CD14-positive monocyte (primary cell): ENCODE measurements around the gene SMARCB1. TPM values are rescaled to one million over a fixed set of nuclear protein-coding genes. Genes with fewer than 3 reads are reported as not detected.

Experiments used
- DNase-seq, 3 donors: peaks; one replicate each; pipeline ENCODE4 v3.0.0-alpha.2; 2011 to 2022
- H2AFZ ChIP-seq: 2 replicates; pipeline ENCODE4 v1.6.0; 2012; ENCODE audit warnings: mild to moderate bottlenecking, low read depth, low read length, inconsistent platforms; ENCODE audit not compliant: insufficient read depth, poor library complexity, severe bottlenecking
- H3K27ac ChIP-seq, 2 donors: 1 replicate in 1 of 2; 2 replicates in 1 of 2; pipeline ENCODE4 v1.5.1; 2012 to 2013; ENCODE audit warnings: low read length in 2 of 2, control low read depth in 1 of 2, inconsistent platforms in 1 of 2, low read depth in 1 of 2, mild to moderate bottlenecking in 1 of 2
- H3K27me3 ChIP-seq, 2 donors: one replicate each; pipeline versions ENCODE4 v1.6.0 to v1.6.1; 2011 to 2013; ENCODE audit warnings: low read length in 2 of 2; ENCODE audit not compliant: control insufficient read depth in 2 of 2, insufficient read depth in 2 of 2
- H3K36me3 ChIP-seq, 2 donors: replicated peaks in 1 of 2; 1 replicate in 1 of 2; 2 replicates in 1 of 2; pipeline versions ENCODE4 v1.5.1 to v1.6.1; 2012 to 2013; ENCODE audit warnings: low read length in 2 of 2, control low read depth in 1 of 2, inconsistent platforms in 1 of 2, mild to moderate bottlenecking in 1 of 2; ENCODE audit not compliant: insufficient read depth in 2 of 2, control insufficient read depth in 1 of 2
- H3K4me1 ChIP-seq, 2 donors: 1 replicate in 1 of 2; 2 replicates in 1 of 2; pipeline versions ENCODE4 v1.5.1 to v1.6.1; 2012 to 2013; ENCODE audit warnings: low read length in 2 of 2, control low read depth in 1 of 2, inconsistent platforms in 1 of 2, mild to moderate bottlenecking in 1 of 2, moderate library complexity in 1 of 2; ENCODE audit not compliant: insufficient read depth in 2 of 2, control insufficient read depth in 1 of 2
- H3K4me2 ChIP-seq: replicated peaks from 2 replicates; pipeline ENCODE3; 2012; ENCODE audit warnings: low read length, moderate library complexity, mild to moderate bottlenecking; ENCODE audit not compliant: poor library complexity, severe bottlenecking; ENCODE audit errors: extremely low read depth
- H3K4me3 ChIP-seq, 3 experiments: fragments of 200-600 bp in 1 of 3; sonication (generic) in 1 of 3; replicated peaks in 1 of 3; 1 replicate in 2 of 3; 2 replicates in 1 of 3; pipeline ENCODE4 v1.5.1; 2011 to 2013; ENCODE audit warnings: low read length in 3 of 3, mild to moderate bottlenecking in 3 of 3, control low read depth in 2 of 3, low read depth in 2 of 3, inconsistent platforms in 1 of 3, moderate library complexity in 1 of 3
- H3K79me2 ChIP-seq: 2 replicates; pipeline ENCODE4 v1.6.0; 2012; ENCODE audit warnings: mild to moderate bottlenecking, control low read depth, inconsistent platforms, low read length, moderate library complexity; ENCODE audit not compliant: insufficient read depth
- H3K9ac ChIP-seq: 2 replicates; pipeline ENCODE4 v1.6.0; 2017; ENCODE audit warnings: low read length, mild to moderate bottlenecking; ENCODE audit not compliant: insufficient read depth, poor library complexity, severe bottlenecking
- H3K9me3 ChIP-seq, 2 donors: replicated peaks in 1 of 2; 1 replicate in 1 of 2; 2 replicates in 1 of 2; pipeline versions ENCODE4 v1.5.1 to v1.6.1; 2012 to 2013; ENCODE audit warnings: low read length in 2 of 2, control low read depth in 1 of 2; ENCODE audit not compliant: control insufficient read depth in 1 of 2, insufficient read depth in 1 of 2
- H4K20me1 ChIP-seq: 2 replicates; pipeline ENCODE4 v1.6.0; 2012; ENCODE audit warnings: mild to moderate bottlenecking, low read length, control low read depth, moderate library complexity; ENCODE audit not compliant: insufficient read depth
- H3K27ac Mint-ChIP-seq, 7 donors: one replicate each; pipeline ENCODE4 v1.8.0; 2020; ENCODE audit warnings: mild to moderate bottlenecking in 7 of 7, mixed read lengths in 7 of 7, moderate library complexity in 6 of 7, inconsistent platforms in 2 of 7
- H3K27me3 Mint-ChIP-seq, 3 donors: one replicate each; pipeline ENCODE4 v1.8.0; 2021 to 2022; ENCODE audit warnings: low read depth in 3 of 3, mild to moderate bottlenecking in 3 of 3, mixed read lengths in 3 of 3, moderate library complexity in 3 of 3, inconsistent platforms in 1 of 3
- H3K36me3 Mint-ChIP-seq, 2 donors: one replicate each; pipeline ENCODE4 v1.8.0; 2020; ENCODE audit warnings: mixed read lengths in 2 of 2, inconsistent platforms in 1 of 2, mild to moderate bottlenecking in 1 of 2
- H3K4me1 Mint-ChIP-seq: one replicate; pipeline ENCODE4 v1.8.0; 2020; ENCODE audit warnings: mild to moderate bottlenecking, mixed read lengths
- H3K4me3 Mint-ChIP-seq, 2 donors: one replicate each; pipeline ENCODE4 v1.8.0; 2020; ENCODE audit warnings: mild to moderate bottlenecking in 2 of 2, mixed read lengths in 2 of 2, moderate library complexity in 1 of 2
- H3K9me3 Mint-ChIP-seq, 7 donors: one replicate each; pipeline ENCODE4 v1.8.0; 2020 to 2022; ENCODE audit warnings: mixed read lengths in 7 of 7, mild to moderate bottlenecking in 6 of 7, moderate library complexity in 6 of 7, inconsistent platforms in 2 of 7
- WGBS: methylation state at CpG from one replicate; pipeline ENCODE4 v1.1.5; 2013; ENCODE audit warnings: missing lambda C conversion rate; ENCODE audit not compliant: insufficient coverage; 5-methylcytosine and 5-hydroxymethylcytosine counted together
- intact Hi-C, 2 donors: fragments of 100-400 bp; cut with micrococcal nuclease; formaldehyde crosslinking; loops; one replicate each; pipeline versions ENCODE4 v1.15.0 to v1.15.1; 2023
- polyA plus RNA-seq, 3 donors: library from polyadenylated mRNA; depleted of rRNA in 1 of 3; unstranded in 2 of 3; stranded (reverse) in 1 of 3; fragments of 300-500 nt in 2 of 3; fragments of >200 nt in 1 of 3; fragmentation: Illumina TruSeq in 2 of 3; gene quantifications; 1 replicate in 2 of 3; 2 replicates in 1 of 3; pipeline ENCODE4 v1.2.3, GENCODE V29; 2012 to 2021
- TF ChIP-seq, protein P1 (sequence below): fragments of 200-600 bp; IDR thresholded peaks from one replicate; pipeline ENCODE4 v1.8.0; 2022; ENCODE audit warnings: antibody characterized with exemption, mild to moderate bottlenecking

Gene SMARCB1
- polyA plus RNA-seq, 3 donors: 30.3 to 71.8 (median 31.5) TPM

DNA sequence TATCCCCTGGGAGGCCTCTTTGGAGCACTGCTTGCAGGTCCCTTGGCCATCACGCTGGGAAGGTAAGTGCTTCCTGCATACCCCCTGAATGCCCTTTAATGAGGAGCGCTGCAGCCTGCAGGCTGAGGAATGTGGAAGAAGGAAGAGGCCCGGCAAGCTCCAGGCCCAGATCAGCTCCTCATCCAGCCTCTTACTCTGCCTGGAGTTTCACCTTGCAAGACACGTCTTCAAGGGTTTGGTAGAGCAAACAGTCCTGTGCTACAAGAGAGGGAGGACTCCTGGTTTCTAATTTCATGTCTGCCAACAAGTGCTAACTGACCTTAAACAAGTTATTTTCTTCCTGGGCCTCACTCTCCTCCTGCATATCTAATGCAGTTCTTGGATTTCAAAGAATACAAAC is 81.8 kb downstream of the SMARCB1 start:
- no peaks in the 10 kb centered on the region for H4K20me1 ChIP-seq
- H3K27ac ChIP-seq: no peak overlapping the region
- Mint-ChIP-seq H3K27me3 (peaks cover 0 to 2% (median 0%) of the 10 kb centered on the region in 3 donors), H3K27ac (no peak overlapping the region), H3K4me1 (no peaks in the 10 kb centered on the region), H3K36me3 (peaks cover 4 to 5% of the 10 kb centered on the region in 2 donors), H3K9me3 (no peaks in the 10 kb centered on the region), H3K4me3 (no peak overlapping the region)
- no peaks in the 10 kb centered on the region for H3K36me3 ChIP-seq
- TF ChIP-seq, protein P1, sequence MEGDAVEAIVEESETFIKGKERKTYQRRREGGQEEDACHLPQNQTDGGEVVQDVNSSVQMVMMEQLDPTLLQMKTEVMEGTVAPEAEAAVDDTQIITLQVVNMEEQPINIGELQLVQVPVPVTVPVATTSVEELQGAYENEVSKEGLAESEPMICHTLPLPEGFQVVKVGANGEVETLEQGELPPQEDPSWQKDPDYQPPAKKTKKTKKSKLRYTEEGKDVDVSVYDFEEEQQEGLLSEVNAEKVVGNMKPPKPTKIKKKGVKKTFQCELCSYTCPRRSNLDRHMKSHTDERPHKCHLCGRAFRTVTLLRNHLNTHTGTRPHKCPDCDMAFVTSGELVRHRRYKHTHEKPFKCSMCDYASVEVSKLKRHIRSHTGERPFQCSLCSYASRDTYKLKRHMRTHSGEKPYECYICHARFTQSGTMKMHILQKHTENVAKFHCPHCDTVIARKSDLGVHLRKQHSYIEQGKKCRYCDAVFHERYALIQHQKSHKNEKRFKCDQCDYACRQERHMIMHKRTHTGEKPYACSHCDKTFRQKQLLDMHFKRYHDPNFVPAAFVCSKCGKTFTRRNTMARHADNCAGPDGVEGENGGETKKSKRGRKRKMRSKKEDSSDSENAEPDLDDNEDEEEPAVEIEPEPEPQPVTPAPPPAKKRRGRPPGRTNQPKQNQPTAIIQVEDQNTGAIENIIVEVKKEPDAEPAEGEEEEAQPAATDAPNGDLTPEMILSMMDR: no peak
- 93% methylated on average over 2 of the region's 4 CpGs for WGBS
- no peak for DNase-seq
- no peak overlapping the region for H3K9ac ChIP-seq
- no peak overlapping the region for H2AFZ ChIP-seq
- no peak overlapping the region for H3K4me3 ChIP-seq
- H3K27me3 ChIP-seq: no peaks in the 10 kb centered on the region
- no peak overlapping the region for H3K4me2 ChIP-seq
- no peaks in the 10 kb centered on the region for H3K79me2 ChIP-seq
- intact Hi-C loops: no loop called here
- H3K4me1 ChIP-seq: no peaks in the 10 kb centered on the region
- H3K9me3 ChIP-seq: no peaks in the 10 kb centered on the region

DNA sequence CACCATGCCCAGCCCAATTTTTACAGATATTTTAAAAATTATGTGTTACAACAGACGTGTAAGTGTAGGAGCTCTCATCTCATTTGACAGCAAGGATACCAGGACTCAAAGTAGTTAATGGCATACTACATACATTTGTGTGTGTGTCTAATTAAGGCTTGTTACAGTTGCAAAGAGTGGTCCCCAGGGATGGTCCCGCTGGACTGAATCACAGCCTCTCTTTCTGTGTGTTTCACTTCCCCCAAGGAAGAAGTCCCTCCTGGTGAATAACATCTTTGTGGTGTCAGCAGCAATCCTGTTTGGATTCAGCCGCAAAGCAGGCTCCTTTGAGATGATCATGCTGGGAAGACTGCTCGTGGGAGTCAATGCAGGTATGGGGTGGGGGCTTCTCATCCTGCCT is 88.1 kb downstream of the SMARCB1 start:
- Mint-ChIP-seq H3K36me3 (no peaks in the 10 kb centered on the region), H3K9me3 (no peaks in the 10 kb centered on the region), H3K27me3 (peaks cover 0 to 2% (median 1%) of the 10 kb centered on the region in 3 donors), H3K27ac (no peak overlapping the region), H3K4me3 (no peak overlapping the region), H3K4me1 (no peaks in the 10 kb centered on the region)
- Histone ChIP-seq H3K27ac (no peak overlapping the region), H3K4me3 (no peak overlapping the region), H3K79me2 (no peaks in the 10 kb centered on the region), H2AFZ (no peak overlapping the region), H3K36me3 (no peaks in the 10 kb centered on the region), H3K27me3 (no peaks in the 10 kb centered on the region), H3K4me1 (no peaks in the 10 kb centered on the region), H4K20me1 (no peaks in the 10 kb centered on the region), H3K4me2 (no peak overlapping the region), H3K9ac (no peak overlapping the region), H3K9me3 (no peaks in the 10 kb centered on the region)
- no peak for DNase-seq
- 67% methylated on average over 1 of the region's 4 CpGs for WGBS
- intact Hi-C loops: no loop called here
- TF ChIP-seq, protein P1: no peak
